Hypothalamus (tissue), 51 donors: Measurements from ENCODE around the gene NUTF2.
"Not testable (repeated sequence)": the region's sequence is repeated elsewhere in the genome, so short reads cannot be mapped to it uniquely, and the experiment has no call there.

ENCODE experiments used
- DNase-seq, 51 donors: peaks; one replicate each; lab custom pipeline; 2025; lab: John Stamatoyannopoulos, UW

NUTF2 gene

GRCh38 chr16:67862623-67863583 is 16.2 kb downstream of the NUTF2 start:
- peak in 15 of 51 donors; percentile 1 to 65 (median 15) for DNase-seq

GRCh38 chr16:67864044-67864443 is 17.3 kb downstream of the NUTF2 start:
- DNase-seq: not testable (repeated sequence)

- DNase-seq: no peak
These were observed 17.9 kb downstream of the NUTF2 start for GRCh38 chr16:67864594-67864993.

- no peak for DNase-seq
These were observed 18.6 kb downstream of the NUTF2 start for GRCh38 chr16:67865318-67865717.

GRCh38 chr16:67868290-67868689 is 21.6 kb downstream of the NUTF2 start:
- peak in 1 of 51 donors; percentile 47 for DNase-seq

GRCh38 chr16:67869653-67870052 is 22.9 kb downstream of the NUTF2 start:
- DNase-seq: peak in 1 of 51 donors; percentile 11

GRCh38 chr16:67871256-67871655 is 24.5 kb downstream of the NUTF2 start:
- no peak for DNase-seq

GRCh38 chr16:67872131-67872630 is 25.4 kb downstream of the NUTF2 start:
- DNase-seq: peak in 1 of 51 donors; percentile 55

GRCh38 chr16:67872631-67873434 is 26.1 kb downstream of the NUTF2 start, which contains the start of gene EDC4:
Gene EDC4, plus strand, starts transcription at chr16:67873052. Its CDS starts 210 bp downstream, at chr16:67873262.
- peak; percentile 12 to 84 (median 64) for DNase-seq

- peak in 1 of 51 donors; percentile 42 for DNase-seq
These were observed 27.0 kb downstream of the NUTF2 start for GRCh38 chr16:67873435-67874370.

- no peak for DNase-seq
These were observed 27.6 kb downstream of the NUTF2 start for GRCh38 chr16:67874372-67874771.

- no peak for DNase-seq
These were observed 30.3 kb downstream of the NUTF2 start for GRCh38 chr16:67877064-67877463.

GRCh38 chr16:67878232-67878631 is 31.5 kb downstream of the NUTF2 start:
- DNase-seq: no peak

GRCh38 chr16:67878846-67879245 is 32.1 kb downstream of the NUTF2 start:
- DNase-seq: no peak

GRCh38 chr16:67879462-67879861 is 32.7 kb downstream of the NUTF2 start:
- no peak for DNase-seq

- DNase-seq: no peak
These were observed 33.2 kb downstream of the NUTF2 start for GRCh38 chr16:67879936-67880335.

GRCh38 chr16:67880584-67880983 is 33.9 kb downstream of the NUTF2 start:
- DNase-seq: no peak

- DNase-seq: peak in 31 of 51 donors; percentile 6 to 71 (median 50)
These were observed 35.0 kb downstream of the NUTF2 start for GRCh38 chr16:67881621-67882161.

GRCh38 chr16:67882374-67883145 is 35.8 kb downstream of the NUTF2 start:
- DNase-seq: peak in 43 of 51 donors; percentile 11 to 90 (median 68)
